Measurements from ENCODE around the gene DYRK1A. TPM values are rescaled to one million over a fixed set of nuclear protein-coding genes. Genes with fewer than 3 reads are reported as not detected.

The DYRK1A gene
- total and polyA plus RNA-seq, 2 of the 13 experiments (the other 11 are each of a cell fraction or from before 2014, with no cell fraction given): 24.6 to 34.2 TPM

DNA sequence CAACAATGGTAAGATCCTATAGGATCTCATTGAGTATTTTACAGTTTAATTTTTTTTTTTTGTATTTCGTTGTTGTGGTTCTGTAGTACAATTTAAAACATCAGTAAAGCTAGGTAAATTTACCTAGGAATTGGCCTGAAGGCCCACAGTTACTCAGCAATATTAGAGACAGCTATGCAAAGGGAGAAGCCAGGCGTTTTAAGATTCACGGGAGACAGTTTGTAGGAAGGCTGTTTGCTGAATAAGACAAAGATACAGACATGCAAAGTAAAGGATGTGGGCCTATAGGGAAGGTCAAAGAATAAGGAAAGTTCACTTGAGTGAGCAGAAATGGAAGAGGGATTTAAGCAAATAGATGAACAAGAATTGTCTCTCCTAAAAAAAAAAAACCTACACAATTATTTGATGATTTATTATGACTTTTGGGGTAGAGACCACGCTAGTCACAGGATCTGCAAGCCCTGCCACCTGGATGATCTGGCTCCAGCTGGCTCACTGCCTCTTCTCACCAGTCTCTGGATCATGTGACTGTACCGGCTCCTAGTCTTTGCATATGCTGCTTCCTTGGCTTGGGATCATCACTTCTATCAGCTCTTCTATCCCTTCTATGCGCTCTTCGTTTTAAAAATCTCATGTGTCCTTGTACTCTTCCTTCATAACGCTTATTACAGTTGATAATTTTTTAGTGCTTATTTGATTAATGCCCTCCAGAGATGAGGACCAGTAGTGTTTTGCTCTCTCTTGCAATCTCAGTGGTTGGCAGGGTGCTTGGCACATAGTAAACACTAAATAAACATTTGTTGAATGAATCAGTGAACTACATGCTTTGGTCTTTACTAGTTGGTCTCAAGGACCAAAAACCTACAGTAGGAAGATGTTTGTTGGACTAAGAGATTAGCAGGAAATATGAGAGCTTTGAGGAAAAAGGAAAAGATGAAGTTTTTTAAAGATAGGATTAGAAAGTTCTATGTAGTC is 14.1 kb downstream of the DYRK1A start:
- Histone ChIP-seq H3K9ac (ENCODE audit: insufficient read depth, low read depth, low read length) (no peak overlapping the region), H2AFZ (ENCODE audit: low read length) (no peak overlapping the region), H4K20me1 (ENCODE audit: insufficient read depth, low read length) (peaks cover 92% of the 10 kb centered on the region), H3K36me3 (replicated peaks in 1 of 2; ENCODE audit: control insufficient read depth in 1 of 2, insufficient read depth in 2 of 2, low read length in 2 of 2) (0 out of 5 replicates have a peak, but pooled peaks cover 0 to 7% of the 10 kb centered on the region in 2 experiments), H3K4me3 (replicated peaks in 1 of 3; ENCODE audit: insufficient read depth in 1 of 3, low read depth in 2 of 3, low read length in 3 of 3) (no peak overlapping the region), H3K79me2 (ENCODE audit: insufficient read depth, low read length) (peaks cover 100% of the 10 kb centered on the region), H3K4me1 (ENCODE audit: insufficient read depth, low read length) (peaks cover 60% of the 10 kb centered on the region), H3K4me2 (ENCODE audit: low read depth, low read length) (no peak overlapping the region), H3K27ac (ENCODE audit: extremely low read length, insufficient read depth, low read length) (no peak overlapping the region), H3K27me3 (ENCODE audit: control insufficient read depth in 1 of 2, insufficient read depth in 2 of 2, low read length in 2 of 2) (no peaks in the 10 kb centered on the region), H3K9me3 (ENCODE audit: low read length) (no peaks in the 10 kb centered on the region)
- POLR2A ChIA-PET: interaction anchor here (1.6 kb wide), 1 partner anchor 14 kb away, joined by 5 read pairs; the partner anchor contains the start of gene DYRK1A
- DNase-seq (ENCODE audit: low spot score) (no peak), ATAC-seq (no peak), FAIRE-seq (no peak)
- in situ Hi-C loops (cut with HindIII; ENCODE audit: extremely low pct_ligation_motif_present, low pct_unique_long_range_greater_than_20kb): no loop called here
- CTCF ChIA-PET (ENCODE audit: low intra/inter-chr PET ratio, low total read pairs): no interaction called here
- TF ChIP-seq ZNF3 (CRISPR knock-in tag; IDR thresholded peaks at IDR 0.05): peak; percentile 92
- no peak for TF ChIP-seq SAP130 (CRISPR knock-in tag; IDR thresholded peaks at IDR 0.05; ENCODE audit: low read depth)
- intact Hi-C loops (cut with micrococcal nuclease; ENCODE audit: unreplicated experiment): no loop called here
- WGBS (ENCODE audit: low lambda C conversion rate): 85% methylated on average over 8 of the region's 8 CpGs
- BruUV-seq (replicated peaks): no TSS peak

DNA sequence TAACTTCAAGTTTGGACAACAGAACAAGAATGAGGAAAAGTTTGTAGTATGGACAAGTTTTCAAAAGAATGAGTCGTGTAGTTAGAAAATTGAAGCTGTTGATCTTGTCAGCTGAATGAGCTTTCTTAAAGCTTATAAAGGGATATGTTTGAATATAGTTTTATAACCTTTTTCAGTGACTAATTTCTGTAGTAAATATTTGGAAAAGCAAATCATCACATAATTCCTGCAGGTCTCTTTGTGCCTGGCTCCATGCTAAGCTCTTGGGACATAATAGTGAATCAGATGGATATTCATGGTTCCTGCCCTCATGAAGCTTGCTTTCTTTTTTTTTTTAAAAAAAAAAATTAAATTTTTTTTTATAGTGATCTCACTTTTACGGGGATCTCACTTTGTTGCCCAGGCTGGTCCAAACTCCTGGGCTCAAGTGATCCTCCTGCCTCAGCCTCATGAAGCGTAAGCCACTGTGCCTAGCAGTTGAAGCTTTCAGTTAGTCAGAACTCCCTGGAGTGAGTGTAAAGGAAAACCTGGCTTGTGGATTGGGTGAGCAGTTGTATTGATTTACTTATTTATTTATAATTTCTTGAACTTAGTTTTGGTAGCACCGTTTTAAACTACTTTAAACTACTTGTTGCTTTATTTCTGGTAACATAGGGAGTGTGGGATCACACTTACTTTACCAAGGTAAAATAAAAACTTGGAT is 15.5 kb downstream of the DYRK1A start:
- in situ Hi-C loops (cut with HindIII; ENCODE audit: extremely low pct_ligation_motif_present, low pct_unique_long_range_greater_than_20kb) (no loop called here), intact Hi-C loops (cut with micrococcal nuclease; ENCODE audit: unreplicated experiment) (no loop called here)
- no peak overlapping the region for H3K4me2 ChIP-seq (ENCODE audit: low read depth, low read length)
- peaks cover 99% of the 10 kb centered on the region for H3K79me2 ChIP-seq (ENCODE audit: insufficient read depth, low read length)
- no peak for FAIRE-seq
- no peak for ATAC-seq
- POLR2A ChIA-PET: interaction anchor here (1.6 kb wide), 1 partner anchor 16 kb away, joined by 5 read pairs; the partner anchor contains the start of gene DYRK1A
- TF ChIP-seq, protein P1, sequence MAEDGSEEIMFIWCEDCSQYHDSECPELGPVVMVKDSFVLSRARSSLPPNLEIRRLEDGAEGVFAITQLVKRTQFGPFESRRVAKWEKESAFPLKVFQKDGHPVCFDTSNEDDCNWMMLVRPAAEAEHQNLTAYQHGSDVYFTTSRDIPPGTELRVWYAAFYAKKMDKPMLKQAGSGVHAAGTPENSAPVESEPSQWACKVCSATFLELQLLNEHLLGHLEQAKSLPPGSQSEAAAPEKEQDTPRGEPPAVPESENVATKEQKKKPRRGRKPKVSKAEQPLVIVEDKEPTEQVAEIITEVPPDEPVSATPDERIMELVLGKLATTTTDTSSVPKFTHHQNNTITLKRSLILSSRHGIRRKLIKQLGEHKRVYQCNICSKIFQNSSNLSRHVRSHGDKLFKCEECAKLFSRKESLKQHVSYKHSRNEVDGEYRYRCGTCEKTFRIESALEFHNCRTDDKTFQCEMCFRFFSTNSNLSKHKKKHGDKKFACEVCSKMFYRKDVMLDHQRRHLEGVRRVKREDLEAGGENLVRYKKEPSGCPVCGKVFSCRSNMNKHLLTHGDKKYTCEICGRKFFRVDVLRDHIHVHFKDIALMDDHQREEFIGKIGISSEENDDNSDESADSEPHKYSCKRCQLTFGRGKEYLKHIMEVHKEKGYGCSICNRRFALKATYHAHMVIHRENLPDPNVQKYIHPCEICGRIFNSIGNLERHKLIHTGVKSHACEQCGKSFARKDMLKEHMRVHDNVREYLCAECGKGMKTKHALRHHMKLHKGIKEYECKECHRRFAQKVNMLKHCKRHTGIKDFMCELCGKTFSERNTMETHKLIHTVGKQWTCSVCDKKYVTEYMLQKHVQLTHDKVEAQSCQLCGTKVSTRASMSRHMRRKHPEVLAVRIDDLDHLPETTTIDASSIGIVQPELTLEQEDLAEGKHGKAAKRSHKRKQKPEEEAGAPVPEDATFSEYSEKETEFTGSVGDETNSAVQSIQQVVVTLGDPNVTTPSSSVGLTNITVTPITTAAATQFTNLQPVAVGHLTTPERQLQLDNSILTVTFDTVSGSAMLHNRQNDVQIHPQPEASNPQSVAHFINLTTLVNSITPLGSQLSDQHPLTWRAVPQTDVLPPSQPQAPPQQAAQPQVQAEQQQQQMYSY (CRISPR knock-in tag; IDR thresholded peaks at IDR 0.05): peak; percentile 77
- no peak for TF ChIP-seq NFIC (IDR thresholded peaks at IDR 0.05; ENCODE audit: low read length)
- DNase-seq (ENCODE audit: low spot score): no peak
- no peak overlapping the region for H3K4me3 ChIP-seq (replicated peaks in 1 of 3; ENCODE audit: insufficient read depth in 1 of 3, low read depth in 2 of 3, low read length in 3 of 3)
- peaks cover 92% of the 10 kb centered on the region for H4K20me1 ChIP-seq (ENCODE audit: insufficient read depth, low read length)
- CTCF ChIA-PET (ENCODE audit: low intra/inter-chr PET ratio, low total read pairs): no interaction called here
- no peak overlapping the region for H3K9ac ChIP-seq (ENCODE audit: insufficient read depth, low read depth, low read length)
- H3K27ac ChIP-seq (ENCODE audit: extremely low read length, insufficient read depth, low read length): no peak overlapping the region
- H2AFZ ChIP-seq (ENCODE audit: low read length): no peak overlapping the region
- no TSS peak for BruUV-seq (replicated peaks)
- H3K27me3 ChIP-seq (ENCODE audit: control insufficient read depth in 1 of 2, insufficient read depth in 2 of 2, low read length in 2 of 2): no peaks in the 10 kb centered on the region
- no peaks in the 10 kb centered on the region for H3K9me3 ChIP-seq (ENCODE audit: low read length)
- H3K36me3 ChIP-seq (replicated peaks in 1 of 2; ENCODE audit: control insufficient read depth in 1 of 2, insufficient read depth in 2 of 2, low read length in 2 of 2): 0 out of 5 replicates have a peak, but pooled peaks cover 0 to 4% of the 10 kb centered on the region in 2 experiments
- H3K4me1 ChIP-seq (ENCODE audit: insufficient read depth, low read length): peaks cover 46% of the 10 kb centered on the region
- 93% methylated on average over 4 of the region's 4 CpGs for WGBS (ENCODE audit: low lambda C conversion rate)
